BLaER1 (cell line): ENCODE data around the gene ABHD1.
"Not testable (repeated sequence)": the region's sequence is repeated elsewhere in the genome, so short reads cannot be mapped to it uniquely, and the experiment has no call there.

Experiments used
- H3K27ac ChIP-seq: shearing (Covaris generic); formaldehyde crosslinking; 2 replicates; pipeline ENCODE4 v1.8.1; 2022
- H3K27me3 ChIP-seq: shearing (Covaris generic); formaldehyde crosslinking; 2 replicates; pipeline ENCODE4 v1.8.1; 2022
- H3K36me3 ChIP-seq: shearing (Covaris generic); formaldehyde crosslinking; 2 replicates; pipeline ENCODE4 v1.8.1; 2022
- H3K4me1 ChIP-seq: shearing (Covaris generic); formaldehyde crosslinking; 2 replicates; pipeline ENCODE4 v1.8.1; 2022
- H3K4me2 ChIP-seq: shearing (Covaris generic); formaldehyde crosslinking; 2 replicates; pipeline ENCODE4 v1.8.1; 2022
- H3K4me3 ChIP-seq: shearing (Covaris generic); formaldehyde crosslinking; 2 replicates; pipeline ENCODE4 v1.8.1; 2022
- H3K9ac ChIP-seq: shearing (Covaris generic); formaldehyde crosslinking; 2 replicates; pipeline ENCODE4 v1.8.1; 2022
- H3K9me3 ChIP-seq: shearing (Covaris generic); formaldehyde crosslinking; 2 replicates; pipeline ENCODE4 v1.8.1; 2022
- H4K20me1 ChIP-seq: shearing (Covaris generic); formaldehyde crosslinking; 2 replicates; pipeline ENCODE4 v1.8.1; 2022
- Cebpa-rat ChIP-seq: shearing (Covaris generic); IDR thresholded peaks from 2 replicates; pipeline ENCODE4 v1.8.1; 2022

ABHD1 gene

GRCh38 chr2:27123302-27124150, at the start of gene ABHD1:
Gene ABHD1 (plus strand): TSS chr2:27123815. CDS start chr2:27123949, 134 bp downstream.
- Histone ChIP-seq H3K36me3 (0 out of 2 replicates have a peak, but pooled peaks cover 4% of the 10 kb centered on the region), H3K27ac (no peak within 1 kb of the TSS), H3K4me1 (0 out of 2 replicates have a peak, but pooled peaks cover 6% of the 10 kb centered on the region), H3K4me3 (no peak within 1 kb of the TSS), H3K4me2 (no peak within 1 kb of the TSS), H3K9ac (no peak within 1 kb of the TSS), H4K20me1 (no peaks in the 10 kb centered on the region), H3K27me3 (peaks cover 64% of the 10 kb centered on the region), H3K9me3 (no peaks in the 10 kb centered on the region)
- no peak for TF ChIP-seq Cebpa-rat

- peaks cover 77% of the 10 kb centered on the region for H3K4me1 ChIP-seq
- peaks cover 3% of the 10 kb centered on the region for H3K36me3 ChIP-seq
- no peaks in the 10 kb centered on the region for H3K9me3 ChIP-seq
- peak overlapping the region; percentile 37; the same call in 1 of the 2 replicates for H3K4me3 ChIP-seq
- H3K9ac ChIP-seq, result peak overlapping the region; percentile 70
- peak overlapping the region; percentile 93 for H3K27ac ChIP-seq
- peak overlapping the region; percentile 100 for H3K4me2 ChIP-seq
- H3K27me3 ChIP-seq, result no peaks in the 10 kb centered on the region
- no peak for TF ChIP-seq Cebpa-rat
- peaks cover 12% of the 10 kb centered on the region for H4K20me1 ChIP-seq
These were observed 48.7 kb upstream of the ABHD1 start for GRCh38 chr2:27074738-27075565.

GRCh38 chr2:27075566-27075871, 48.1 kb upstream of the ABHD1 start:
- Histone ChIP-seq H3K4me3 (peak overlapping the region; percentile 37), H3K4me2 (peak overlapping the region; percentile 100), H3K9ac (peak overlapping the region; percentile 70), H3K27ac (peak overlapping the region; percentile 93), H3K4me1 (peaks cover 77% of the 10 kb centered on the region)
- not testable (repeated sequence) for H3K9me3 ChIP-seq, H3K36me3 ChIP-seq, H3K27me3 ChIP-seq, H4K20me1 ChIP-seq

GRCh38 chr2:27076323-27076722, 47.3 kb upstream of the ABHD1 start:
- no peaks in the 10 kb centered on the region for H3K27me3 ChIP-seq
- peak overlapping the region; percentile 70; the same call in 1 of the 2 replicates for H3K9ac ChIP-seq
- peak overlapping the region; percentile 93 for H3K27ac ChIP-seq
- H3K4me2 ChIP-seq, result peak overlapping the region; percentile 100
- H3K4me3 ChIP-seq, result no peak overlapping the region
- no peak for TF ChIP-seq Cebpa-rat
- H4K20me1 ChIP-seq, result no peaks in the 10 kb centered on the region
- no peaks in the 10 kb centered on the region for H3K36me3 ChIP-seq
- H3K9me3 ChIP-seq, result no peaks in the 10 kb centered on the region
- peaks cover 78% of the 10 kb centered on the region for H3K4me1 ChIP-seq

GRCh38 chr2:27077231-27077630, 46.4 kb upstream of the ABHD1 start:
- Histone ChIP-seq H4K20me1 (no peaks in the 10 kb centered on the region), H3K4me1 (peaks cover 84% of the 10 kb centered on the region), H3K9me3 (no peaks in the 10 kb centered on the region), H3K27me3 (no peaks in the 10 kb centered on the region), H3K4me2 (peak overlapping the region; percentile 100), H3K9ac (peak overlapping the region; percentile 96; the same call in 1 of the 2 replicates), H3K36me3 (peaks cover 7% of the 10 kb centered on the region), H3K27ac (peak overlapping the region; percentile 95), H3K4me3 (no peak overlapping the region)
- no peak for TF ChIP-seq Cebpa-rat

- H3K9me3 ChIP-seq, result no peaks in the 10 kb centered on the region
- peak within 1 kb of the TSS; percentile 95 for H3K27ac ChIP-seq
- H3K4me3 ChIP-seq, result peak within 1 kb of the TSS; percentile 82
- peaks cover 20% of the 10 kb centered on the region for H3K36me3 ChIP-seq
- H3K9ac ChIP-seq, result peak within 1 kb of the TSS; percentile 96
- peaks cover 12% of the 10 kb centered on the region; the same call in 1 of the 2 replicates for H4K20me1 ChIP-seq
- peaks cover 84% of the 10 kb centered on the region for H3K4me1 ChIP-seq
- H3K27me3 ChIP-seq, result no peaks in the 10 kb centered on the region
- no peak for TF ChIP-seq Cebpa-rat
- peak within 1 kb of the TSS; percentile 100 for H3K4me2 ChIP-seq
These were observed 45.1 kb upstream of the ABHD1 start, which contains the start of gene EMILIN1 for GRCh38 chr2:27078267-27079194. Gene EMILIN1 (plus strand): TSS chr2:27078615. CDS start chr2:27079066, 451 bp downstream.

- Histone ChIP-seq H3K4me2 (peak overlapping the region; percentile 100), H3K36me3 (peaks cover 29% of the 10 kb centered on the region), H3K4me1 (peaks cover 84% of the 10 kb centered on the region), H3K27ac (peak overlapping the region; percentile 95), H3K9me3 (no peaks in the 10 kb centered on the region), H3K9ac (peak overlapping the region; percentile 96), H4K20me1 (peaks cover 20% of the 10 kb centered on the region; the same call in 1 of the 2 replicates), H3K27me3 (no peaks in the 10 kb centered on the region), H3K4me3 (peak overlapping the region; percentile 82)
- TF ChIP-seq Cebpa-rat, result no peak
These were observed 44.1 kb upstream of the ABHD1 start for GRCh38 chr2:27079233-27080139.

- Histone ChIP-seq H3K4me2 (peak overlapping the region; percentile 100), H3K9me3 (no peaks in the 10 kb centered on the region), H3K27me3 (no peaks in the 10 kb centered on the region), H3K36me3 (peaks cover 36% of the 10 kb centered on the region), H3K9ac (peak overlapping the region; percentile 96), H3K27ac (peak overlapping the region; percentile 95), H3K4me1 (peaks cover 84% of the 10 kb centered on the region), H3K4me3 (peak overlapping the region; percentile 82), H4K20me1 (peaks cover 21% of the 10 kb centered on the region; the same call in 1 of the 2 replicates)
- TF ChIP-seq Cebpa-rat, result no peak
These were observed 43.5 kb upstream of the ABHD1 start for GRCh38 chr2:27080140-27080469.
